Stimulated activated CD8-positive, alpha-beta memory T cell treated with anti-CD3 and anti-CD28 coated beads, Interleukin-4, amount 100 ng/mL, for 24 hours (primary cell): ENCODE measurements around the gene ATP8B2.
A peak's percentile ranks its signal among the peaks of the same experiment; 100 is the strongest.
"Not testable (repeated sequence)": the region's sequence is repeated elsewhere in the genome, so short reads cannot be mapped to it uniquely, and the experiment has no call there.

ENCODE experiments used
- DNase-seq: peaks from one replicate; pipeline ENCODE4 v3.0.0-alpha.2; 2020; ENCODE audit warnings: low read depth

The ATP8B2 gene

GRCh38 chr1:154324669-154325582, at the start of gene ATP8B2:
TSS of gene ATP8B2 (plus strand) at chr1:154325525. CDS start at chr1:154328142, 2,617 bp downstream.
- peak; percentile 74 for DNase-seq

GRCh38 chr1:154276797-154277196, 48.5 kb upstream of the ATP8B2 start:
- DNase-seq = no peak

GRCh38 chr1:154287591-154287990, 37.7 kb upstream of the ATP8B2 start:
- DNase-seq = not testable (repeated sequence)

- no peak for DNase-seq
Observed at GRCh38 chr1:154288661-154289060, 36.7 kb upstream of the ATP8B2 start.

- DNase-seq = no peak
Observed at GRCh38 chr1:154290921-154291320, 34.4 kb upstream of the ATP8B2 start.

GRCh38 chr1:154295408-154296235, 29.7 kb upstream of the ATP8B2 start:
- DNase-seq = no peak

GRCh38 chr1:154301582-154301981, 23.7 kb upstream of the ATP8B2 start:
- DNase-seq = no peak

- no peak for DNase-seq
Observed at GRCh38 chr1:154304664-154305337, 20.5 kb upstream of the ATP8B2 start.

- DNase-seq = no peak
Observed at GRCh38 chr1:154306151-154306550, 19.2 kb upstream of the ATP8B2 start.

GRCh38 chr1:154307670-154308270, 17.6 kb upstream of the ATP8B2 start:
- not testable (repeated sequence) for DNase-seq

- DNase-seq = not testable (repeated sequence)
Observed at GRCh38 chr1:154309136-154309535, 16.2 kb upstream of the ATP8B2 start.

- not testable (repeated sequence) for DNase-seq
Observed at GRCh38 chr1:154312229-154313065, 12.9 kb upstream of the ATP8B2 start.

GRCh38 chr1:154313066-154313356, 12.3 kb upstream of the ATP8B2 start:
- DNase-seq = no peak

GRCh38 chr1:154314226-154314625, 11.1 kb upstream of the ATP8B2 start:
- not testable (repeated sequence) for DNase-seq

GRCh38 chr1:154316704-154317103, 8.6 kb upstream of the ATP8B2 start:
- DNase-seq = no peak

GRCh38 chr1:154318386-154318785, 6.9 kb upstream of the ATP8B2 start:
- no peak for DNase-seq

- no peak for DNase-seq
Observed at GRCh38 chr1:154320882-154321608, 4.3 kb upstream of the ATP8B2 start, which contains the start of gene AQP10. TSS of gene AQP10 (plus strand) at chr1:154321093. CDS start at chr1:154321156, 63 bp downstream.

- DNase-seq = not testable (repeated sequence)
Observed at GRCh38 chr1:154321609-154321934, 3.8 kb upstream of the ATP8B2 start.

- no peak for DNase-seq
Observed at GRCh38 chr1:154323493-154323892, 1.8 kb upstream of the ATP8B2 start.

- DNase-seq = no peak
Observed at GRCh38 chr1:154324241-154324640, 1.1 kb upstream of the ATP8B2 start.
